Activated T-helper 17 cell treated with anti-CD3 and anti-CD28 coated beads, Interleukin-2, amount 50 U/mL, for 72 hours (primary cell): ENCODE data around the gene DSCAM. TPM values are rescaled to one million over a fixed set of nuclear protein-coding genes. Genes with fewer than 3 reads are reported as not detected.

Experiments used
- ATAC-seq: fragments of 150-1000 bp; cut with Tn5 transposase; replicated peaks from 2 replicates; pipeline ENCODE4 v1.10.0; 2021; ENCODE audit warnings: mild to moderate bottlenecking, moderate library complexity
- H3K27ac Mint-ChIP-seq: one replicate; pipeline ENCODE4 v1.8.0; 2022; ENCODE audit warnings: mixed read lengths
- H3K27me3 Mint-ChIP-seq: one replicate; pipeline ENCODE4 v1.8.0; 2022; ENCODE audit warnings: mixed read lengths
- H3K36me3 Mint-ChIP-seq: one replicate; pipeline ENCODE4 v1.8.0; 2022; ENCODE audit warnings: low read depth, mild to moderate bottlenecking, mixed read lengths
- H3K4me1 Mint-ChIP-seq: one replicate; pipeline ENCODE4 v1.8.0; 2022; ENCODE audit warnings: mixed read lengths
- H3K4me3 Mint-ChIP-seq: one replicate; pipeline ENCODE4 v1.8.0; 2022; ENCODE audit warnings: mild to moderate bottlenecking, mixed read lengths
- H3K9me3 Mint-ChIP-seq: one replicate; pipeline ENCODE4 v1.8.0; 2022; ENCODE audit warnings: mixed read lengths
- total RNA-seq, 2 donors: library from RNA; stranded (reverse); gene quantifications; one replicate each; pipeline ENCODE4 v1.2.3, GENCODE V29; 2022

The DSCAM gene
- total RNA-seq, 2 donors from 2014 or later: not detected

GRCh38 chr21:40622531-40622930 lies 224.4 kb downstream of the DSCAM start:
- ATAC-seq: no peak
- no peaks in the 10 kb centered on the region for H3K27me3 Mint-ChIP-seq
- H3K9me3 Mint-ChIP-seq: peaks cover 11% of the 10 kb centered on the region
- H3K27ac Mint-ChIP-seq: no peak overlapping the region
- no peaks in the 10 kb centered on the region for H3K4me1 Mint-ChIP-seq
- H3K36me3 Mint-ChIP-seq: no peaks in the 10 kb centered on the region
- no peak overlapping the region for H3K4me3 Mint-ChIP-seq

GRCh38 chr21:40620386-40621145 lies 226.4 kb downstream of the DSCAM start:
- H3K36me3 Mint-ChIP-seq: no peaks in the 10 kb centered on the region
- ATAC-seq: no peak
- H3K27ac Mint-ChIP-seq: no peak overlapping the region
- no peaks in the 10 kb centered on the region for H3K27me3 Mint-ChIP-seq
- no peaks in the 10 kb centered on the region for H3K4me1 Mint-ChIP-seq
- no peak overlapping the region for H3K4me3 Mint-ChIP-seq
- peaks cover 7% of the 10 kb centered on the region for H3K9me3 Mint-ChIP-seq

- H3K9me3 Mint-ChIP-seq: peaks cover 7% of the 10 kb centered on the region
- no peak overlapping the region for H3K4me3 Mint-ChIP-seq
- H3K36me3 Mint-ChIP-seq: no peaks in the 10 kb centered on the region
- no peak overlapping the region for H3K27ac Mint-ChIP-seq
- no peaks in the 10 kb centered on the region for H3K27me3 Mint-ChIP-seq
- ATAC-seq: no peak
- H3K4me1 Mint-ChIP-seq: no peaks in the 10 kb centered on the region
Observed at GRCh38 chr21:40618191-40618973, 228.6 kb downstream of the DSCAM start.

- no peak overlapping the region for H3K4me3 Mint-ChIP-seq
- H3K36me3 Mint-ChIP-seq: no peaks in the 10 kb centered on the region
- no peak for ATAC-seq
- H3K9me3 Mint-ChIP-seq: peaks cover 8% of the 10 kb centered on the region
- H3K27me3 Mint-ChIP-seq: no peaks in the 10 kb centered on the region
- H3K4me1 Mint-ChIP-seq: no peaks in the 10 kb centered on the region
- no peak overlapping the region for H3K27ac Mint-ChIP-seq
Observed at GRCh38 chr21:40616377-40616704, 230.6 kb downstream of the DSCAM start.

- H3K27me3 Mint-ChIP-seq: no peaks in the 10 kb centered on the region
- no peaks in the 10 kb centered on the region for H3K4me1 Mint-ChIP-seq
- no peaks in the 10 kb centered on the region for H3K36me3 Mint-ChIP-seq
- H3K9me3 Mint-ChIP-seq: peaks cover 7% of the 10 kb centered on the region
- no peak for ATAC-seq
- no peak overlapping the region for H3K27ac Mint-ChIP-seq
- no peak overlapping the region for H3K4me3 Mint-ChIP-seq
Observed at GRCh38 chr21:40615505-40616376, 231.2 kb downstream of the DSCAM start.

- H3K4me3 Mint-ChIP-seq: no peak overlapping the region
- H3K27me3 Mint-ChIP-seq: peaks cover 6% of the 10 kb centered on the region
- ATAC-seq: no peak
- H3K36me3 Mint-ChIP-seq: no peaks in the 10 kb centered on the region
- no peak overlapping the region for H3K27ac Mint-ChIP-seq
- H3K9me3 Mint-ChIP-seq: peaks cover 10% of the 10 kb centered on the region
- H3K4me1 Mint-ChIP-seq: no peaks in the 10 kb centered on the region
Observed at GRCh38 chr21:40613546-40614030, 233.4 kb downstream of the DSCAM start.

GRCh38 chr21:40610345-40610744 lies 236.6 kb downstream of the DSCAM start:
- H3K9me3 Mint-ChIP-seq: peaks cover 18% of the 10 kb centered on the region
- H3K27ac Mint-ChIP-seq: no peak overlapping the region
- H3K27me3 Mint-ChIP-seq: peaks cover 9% of the 10 kb centered on the region
- H3K36me3 Mint-ChIP-seq: no peaks in the 10 kb centered on the region
- no peak for ATAC-seq
- no peak overlapping the region for H3K4me3 Mint-ChIP-seq
- H3K4me1 Mint-ChIP-seq: no peaks in the 10 kb centered on the region

- no peak for ATAC-seq
- peaks cover 23% of the 10 kb centered on the region for H3K9me3 Mint-ChIP-seq
- no peak overlapping the region for H3K4me3 Mint-ChIP-seq
- no peaks in the 10 kb centered on the region for H3K36me3 Mint-ChIP-seq
- H3K27ac Mint-ChIP-seq: no peak overlapping the region
- H3K27me3 Mint-ChIP-seq: peaks cover 15% of the 10 kb centered on the region
- no peaks in the 10 kb centered on the region for H3K4me1 Mint-ChIP-seq
Observed at GRCh38 chr21:40606341-40606740, 240.6 kb downstream of the DSCAM start.

GRCh38 chr21:40605094-40605493 lies 241.9 kb downstream of the DSCAM start:
- no peak for ATAC-seq
- no peaks in the 10 kb centered on the region for H3K4me1 Mint-ChIP-seq
- H3K9me3 Mint-ChIP-seq: peaks cover 28% of the 10 kb centered on the region
- H3K27ac Mint-ChIP-seq: no peak overlapping the region
- H3K27me3 Mint-ChIP-seq: peaks cover 15% of the 10 kb centered on the region
- H3K4me3 Mint-ChIP-seq: no peak overlapping the region
- H3K36me3 Mint-ChIP-seq: no peaks in the 10 kb centered on the region

GRCh38 chr21:40603774-40604173 lies 243.2 kb downstream of the DSCAM start:
- Mint-ChIP-seq H3K4me3 (no peak overlapping the region), H3K9me3 (peaks cover 22% of the 10 kb centered on the region), H3K27me3 (peaks cover 9% of the 10 kb centered on the region), H3K27ac (no peak overlapping the region), H3K4me1 (no peaks in the 10 kb centered on the region), H3K36me3 (no peaks in the 10 kb centered on the region)
- ATAC-seq: no peak

GRCh38 chr21:40602080-40602479 lies 244.9 kb downstream of the DSCAM start:
- Mint-ChIP-seq H3K4me1 (no peaks in the 10 kb centered on the region), H3K36me3 (no peaks in the 10 kb centered on the region), H3K27me3 (peaks cover 5% of the 10 kb centered on the region), H3K9me3 (peaks cover 18% of the 10 kb centered on the region), H3K4me3 (no peak overlapping the region), H3K27ac (no peak overlapping the region)
- no peak for ATAC-seq

- Mint-ChIP-seq H3K36me3 (no peaks in the 10 kb centered on the region), H3K27ac (no peak overlapping the region), H3K4me1 (no peaks in the 10 kb centered on the region), H3K9me3 (peaks cover 4% of the 10 kb centered on the region), H3K4me3 (no peak overlapping the region), H3K27me3 (no peaks in the 10 kb centered on the region)
- ATAC-seq: no peak
Observed at GRCh38 chr21:40595806-40596205, 251.2 kb downstream of the DSCAM start.

- H3K9me3 Mint-ChIP-seq: no peaks in the 10 kb centered on the region
- ATAC-seq: no peak
- H3K4me1 Mint-ChIP-seq: no peaks in the 10 kb centered on the region
- no peaks in the 10 kb centered on the region for H3K27me3 Mint-ChIP-seq
- no peaks in the 10 kb centered on the region for H3K36me3 Mint-ChIP-seq
- H3K4me3 Mint-ChIP-seq: no peak overlapping the region
- no peak overlapping the region for H3K27ac Mint-ChIP-seq
Observed at GRCh38 chr21:40587736-40588346, 259.1 kb downstream of the DSCAM start.

GRCh38 chr21:40586575-40586974 lies 260.4 kb downstream of the DSCAM start:
- Mint-ChIP-seq H3K27me3 (no peaks in the 10 kb centered on the region), H3K4me3 (no peak overlapping the region), H3K4me1 (no peaks in the 10 kb centered on the region), H3K27ac (no peak overlapping the region), H3K9me3 (peaks cover 4% of the 10 kb centered on the region), H3K36me3 (no peaks in the 10 kb centered on the region)
- ATAC-seq: no peak
